Naive thymus-derived CD8-positive, alpha-beta T cell (primary cell): ENCODE measurements around the gene PFDN5. TPM values are rescaled to one million over a fixed set of nuclear protein-coding genes. Genes with fewer than 3 reads are reported as not detected.

ENCODE experiments used
- ATAC-seq, 2 donors: fragments of 150-1000 bp; cut with Tn5 transposase in 1 of 2; sonication (Bioruptor Pico), chemical (Tn5 transposase) in 1 of 2; 1 replicate in 1 of 2; 2 replicates in 1 of 2; pipeline ENCODE4 v1.10.0; 2021; ENCODE audit warnings: mild to moderate bottlenecking in 2 of 2, moderate library complexity in 2 of 2
- POLR2A ChIA-PET: fragments of 350-600 bp; sonication (Branson Sonifier 250); formaldehyde crosslinking; loops from one replicate; lab custom pipeline; 2021; ENCODE audit warnings: antibody characterized with exemption; lab: Charles Lee
- DNase-seq, 10 donors: peaks; one replicate each; pipeline versions ENCODE4 v3.0.0 to v3.0.0-alpha.2; 2020 to 2022
- H3K27ac Mint-ChIP-seq, 10 donors: one replicate each; pipeline ENCODE4 v1.8.0; 2020 to 2022; ENCODE audit warnings: mild to moderate bottlenecking in 10 of 10, mixed read lengths in 10 of 10, moderate library complexity in 4 of 10, inconsistent platforms in 1 of 10
- H3K27me3 Mint-ChIP-seq, 5 donors: one replicate each; pipeline ENCODE4 v1.8.0; 2021 to 2022; ENCODE audit warnings: mixed read lengths in 5 of 5
- H3K36me3 Mint-ChIP-seq, 3 donors: one replicate each; pipeline ENCODE4 v1.8.0; 2020 to 2022; ENCODE audit warnings: mixed read lengths in 3 of 3, mild to moderate bottlenecking in 2 of 3, inconsistent platforms in 1 of 3
- H3K4me1 Mint-ChIP-seq, 4 donors: one replicate each; pipeline ENCODE4 v1.8.0; 2021 to 2022; ENCODE audit warnings: mixed read lengths in 4 of 4
- H3K4me3 Mint-ChIP-seq, 10 donors: one replicate each; pipeline ENCODE4 v1.8.0; 2020 to 2022; ENCODE audit warnings: mild to moderate bottlenecking in 10 of 10, mixed read lengths in 10 of 10, moderate library complexity in 6 of 10, inconsistent platforms in 1 of 10
- H3K9me3 Mint-ChIP-seq, 9 donors: one replicate each; pipeline ENCODE4 v1.8.0; 2020 to 2022; ENCODE audit warnings: mixed read lengths in 9 of 9, mild to moderate bottlenecking in 3 of 9, inconsistent platforms in 1 of 9, moderate library complexity in 1 of 9
- polyA plus RNA-seq, 3 donors: library from polyadenylated mRNA; unstranded; fragments of 300-500 nt; fragmentation: Illumina TruSeq; gene quantifications; one replicate each; pipeline ENCODE4 v1.2.3, GENCODE V29; 2021
- total RNA-seq, 8 experiments: library from RNA in 2 of 8; stranded (reverse) in 2 of 8; gene quantifications; one replicate each; pipeline ENCODE4 v1.2.3 and lab custom pipeline; 2021 to 2026

The PFDN5 gene
- total RNA-seq (100 to 1,000 TPM; 663 to 692 TPM), polyA plus RNA-seq (1,000 to 10,000 TPM; 1,657 to 1,928 (median 1,896) TPM), total RNA-seq (lab: John Stamatoyannopoulos, UW) (13.9 to 21.4 (median 17.6) reads per million in 6 experiments)

DNA sequence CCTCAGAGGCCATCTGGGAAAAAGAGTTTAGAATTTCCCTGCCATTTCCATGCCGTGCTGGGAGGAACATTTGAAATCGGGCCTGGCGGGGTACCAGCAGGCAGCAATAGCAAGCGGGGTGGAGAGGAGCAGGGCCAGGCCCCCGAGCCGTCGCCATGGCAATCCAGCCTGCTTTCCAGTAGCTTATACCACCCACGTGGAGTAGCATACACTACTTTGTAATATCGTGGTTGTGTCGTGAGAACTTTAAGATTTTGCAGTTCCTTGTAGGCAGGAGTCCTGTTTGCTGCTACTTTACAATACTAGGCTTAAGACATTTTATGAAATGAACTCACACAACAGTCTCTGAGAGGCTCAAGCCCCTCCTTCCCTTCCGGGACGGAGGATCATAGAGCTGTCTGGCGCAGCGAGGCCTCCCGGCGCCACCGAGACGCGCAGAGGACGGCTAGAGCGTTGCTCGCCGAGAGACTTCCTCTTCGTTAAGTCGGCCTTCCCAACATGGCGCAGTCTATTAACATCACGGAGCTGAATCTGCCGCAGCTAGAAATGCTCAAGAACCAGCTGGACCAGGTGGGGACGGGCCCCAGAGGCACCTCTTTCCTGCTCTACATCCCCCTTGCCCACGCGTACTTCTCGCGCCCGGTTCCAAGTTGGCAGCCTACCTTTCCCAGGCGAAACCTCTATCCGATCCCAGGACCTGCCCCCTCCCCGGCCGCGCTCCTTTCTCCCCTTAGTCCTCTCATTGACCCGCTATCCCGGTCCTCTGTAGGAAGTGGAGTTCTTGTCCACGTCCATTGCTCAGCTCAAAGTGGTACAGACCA lies at the start of gene PFDN5:
PFDN5 (plus strand) TSS at position 473 of the 821 bp plus-strand sequence; CDS start at position 499, 26 bp downstream.
- Mint-ChIP-seq H3K36me3 (peaks cover 0 to 23% (median 2%) of the 10 kb centered on the region in 3 donors), H3K27ac (peak within 1 kb of the TSS; percentile 97 to 100 (median 99)), H3K27me3 (no peaks in the 10 kb centered on the region), H3K4me3 (peak within 1 kb of the TSS; percentile 95 to 100 (median 99)), H3K9me3 (no peaks in the 10 kb centered on the region), H3K4me1 (peaks cover 10 to 61% (median 46%) of the 10 kb centered on the region in 4 donors)
- DNase-seq (peak; percentile 72 to 94 (median 87)), ATAC-seq (peak; percentile 90 to 93)
- POLR2A ChIA-PET, result interaction anchor here (0.5 to 4.2 kb wide), 22 partner anchors 14 to 216 kb away, joined by 3 to 52 read pairs (median 8); partner anchors contain the start of genes AAAS, CSAD, ESPL1 and PRR13

DNA sequence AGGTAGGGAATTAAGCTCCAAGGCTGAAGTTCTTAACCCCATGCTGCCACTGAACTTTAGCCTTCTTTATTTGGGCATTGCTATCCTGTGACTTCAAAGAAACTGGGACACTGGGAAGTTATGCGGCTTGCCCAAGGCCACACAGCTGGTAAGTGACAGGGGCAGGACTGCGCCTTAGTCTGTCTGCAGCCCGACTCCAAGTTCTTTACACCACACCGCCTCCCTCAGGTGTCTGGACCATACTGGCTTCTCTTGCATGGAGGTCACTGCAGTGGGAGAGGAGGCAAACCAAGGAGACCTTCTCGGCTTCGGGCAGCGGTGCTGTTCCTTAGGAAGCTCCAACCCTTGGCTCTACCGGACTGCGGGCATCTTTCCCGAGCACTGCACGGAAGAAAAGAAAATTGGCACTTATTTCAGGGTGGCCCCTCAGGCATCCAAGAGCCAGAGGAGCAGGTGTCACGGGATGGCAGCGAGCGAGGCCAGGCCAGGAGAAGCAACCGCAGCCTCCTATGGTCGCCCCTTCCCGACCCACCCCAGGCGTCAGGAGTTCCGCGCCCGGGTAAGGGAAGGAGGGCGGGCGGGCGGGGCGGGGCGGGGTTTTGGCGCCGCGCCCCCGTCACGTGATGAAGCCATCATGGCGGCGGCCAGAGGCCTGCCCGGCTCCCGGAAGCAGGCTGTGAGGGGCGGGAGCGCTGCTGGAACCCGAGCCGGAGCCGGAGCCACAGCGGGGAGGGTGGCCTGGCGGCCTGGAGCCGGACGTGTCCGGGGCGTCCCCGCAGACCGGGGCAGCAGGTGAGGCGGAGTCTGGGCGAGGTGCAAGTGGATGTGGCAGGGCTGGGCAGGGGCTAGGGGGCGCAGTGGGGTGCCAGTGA lies 43.6 kb upstream of the PFDN5 start:
- peak; percentile 87 to 89 for ATAC-seq
- Mint-ChIP-seq H3K4me1 (peaks cover 27 to 52% (median 50%) of the 10 kb centered on the region in 4 donors), H3K27me3 (no peaks in the 10 kb centered on the region), H3K4me3 (peak overlapping the region; percentile 92 to 99 (median 97)), H3K36me3 (peaks cover 0 to 7% (median 0%) of the 10 kb centered on the region in 3 donors), H3K27ac (peak overlapping the region; percentile 90 to 99 (median 96)), H3K9me3 (no peaks in the 10 kb centered on the region)
- POLR2A ChIA-PET, result interaction anchor here (0.5 to 8.2 kb wide), 21 partner anchors 9 to 162 kb away, joined by 3 to 94 read pairs (median 4); partner anchors contain the start of genes CSAD, ESPL1, PFDN5 and SP1
- peak; percentile 50 to 83 (median 72) for DNase-seq

DNA sequence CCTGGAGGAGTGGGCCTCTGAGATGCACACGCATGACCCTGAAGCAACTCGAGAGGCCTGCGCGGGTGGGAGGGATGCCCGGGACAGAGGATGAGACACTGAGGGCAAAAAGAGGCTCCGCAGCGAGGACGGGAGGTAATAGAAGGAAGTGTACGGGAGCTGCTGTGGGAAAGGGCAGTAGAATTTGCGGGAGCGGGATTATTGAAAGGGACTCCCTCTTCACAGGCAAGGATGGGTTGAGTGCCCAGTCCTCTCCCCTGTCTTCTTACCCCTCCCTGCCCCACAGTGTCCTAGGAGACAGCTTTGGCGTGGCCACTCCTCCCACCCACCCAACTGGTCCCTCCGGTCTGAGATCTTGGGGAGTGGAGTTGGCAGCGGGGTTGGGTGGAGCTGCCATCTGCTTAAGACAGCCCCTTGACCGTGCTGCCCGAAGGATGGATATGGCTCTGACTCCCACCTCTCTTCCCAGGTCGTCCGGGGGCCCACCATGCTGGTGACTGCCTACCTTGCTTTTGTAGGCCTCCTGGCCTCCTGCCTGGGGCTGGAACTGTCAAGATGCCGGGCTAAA lies 42.9 kb upstream of the PFDN5 start:
- Mint-ChIP-seq H3K27ac (peak overlapping the region; percentile 88 to 99 (median 95)), H3K27me3 (no peaks in the 10 kb centered on the region), H3K4me1 (peaks cover 27 to 53% (median 51%) of the 10 kb centered on the region in 4 donors), H3K4me3 (peak overlapping the region; percentile 89 to 99 (median 97)), H3K36me3 (peaks cover 0 to 7% (median 0%) of the 10 kb centered on the region in 3 donors), H3K9me3 (no peaks in the 10 kb centered on the region)
- POLR2A ChIA-PET, result interaction anchor here (0.5 to 8.2 kb wide), 12 partner anchors 15 to 163 kb away, joined by 3 to 94 read pairs (median 5); partner anchors contain the start of genes CSAD, ESPL1, ITGB7 and PFDN5
- DNase-seq, result no peak
- ATAC-seq, result no peak

DNA sequence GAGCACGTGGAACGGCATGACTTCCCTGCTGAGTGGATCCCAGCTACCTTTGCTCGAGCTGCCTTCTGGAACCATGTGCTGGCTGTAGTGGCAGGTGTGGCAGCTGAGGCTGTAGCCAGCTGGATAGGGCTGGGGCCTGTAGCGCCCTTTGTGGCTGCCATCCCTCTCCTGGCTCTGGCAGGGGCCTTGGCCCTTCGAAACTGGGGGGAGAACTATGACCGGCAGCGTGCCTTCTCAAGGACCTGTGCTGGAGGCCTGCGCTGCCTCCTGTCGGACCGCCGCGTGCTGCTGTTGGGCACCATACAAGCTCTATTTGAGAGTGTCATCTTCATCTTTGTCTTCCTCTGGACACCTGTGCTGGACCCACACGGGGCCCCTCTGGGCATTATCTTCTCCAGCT lies 42.0 kb upstream of the PFDN5 start:
- Mint-ChIP-seq H3K4me1 (peaks cover 27 to 54% (median 51%) of the 10 kb centered on the region in 4 donors), H3K4me3 (peak overlapping the region; percentile 89 to 99 (median 97)), H3K27ac (peak overlapping the region; percentile 41 to 99 (median 92)), H3K9me3 (no peaks in the 10 kb centered on the region), H3K36me3 (peaks cover 0 to 7% (median 0%) of the 10 kb centered on the region in 3 donors), H3K27me3 (no peaks in the 10 kb centered on the region)
- ATAC-seq (no peak), DNase-seq (no peak)
- POLR2A ChIA-PET, result interaction anchor here (1.1 to 8.2 kb wide), 4 partner anchors 13 to 46 kb away, joined by 3 to 94 read pairs (median 4); partner anchors contain the start of gene ITGB7

GRCh38 chr12:53254816-53255545 lies 40.4 kb upstream of the PFDN5 start:
- peak overlapping the region in 9 of 10 donors; percentile 25 to 90 (median 55) for H3K27ac Mint-ChIP-seq
- DNase-seq (no peak), ATAC-seq (no peak)
- peaks cover 0 to 7% (median 0%) of the 10 kb centered on the region in 3 donors for H3K36me3 Mint-ChIP-seq
- H3K27me3 Mint-ChIP-seq, result no peaks in the 10 kb centered on the region
- POLR2A ChIA-PET, result interaction anchor here (0.6 to 8.2 kb wide), 3 partner anchors 36 to 176 kb away, joined by 3 to 94 read pairs (median 3); partner anchors contain the start of gene SPRYD3
- no peaks in the 10 kb centered on the region for H3K9me3 Mint-ChIP-seq
- H3K4me1 Mint-ChIP-seq, result peaks cover 27 to 61% (median 51%) of the 10 kb centered on the region in 4 donors
- peak overlapping the region in 5 of 10 donors; percentile 4 to 36 (median 11) for H3K4me3 Mint-ChIP-seq

- POLR2A ChIA-PET, result interaction anchor here (0.5 to 8.2 kb wide), 4 partner anchors 10 to 37 kb away, joined by 3 to 94 read pairs (median 5); no protein-coding TSS in a partner anchor
- Mint-ChIP-seq H3K9me3 (no peaks in the 10 kb centered on the region), H3K27me3 (no peaks in the 10 kb centered on the region), H3K36me3 (peaks cover 0 to 7% (median 0%) of the 10 kb centered on the region in 3 donors), H3K4me3 (peak overlapping the region in 7 of 10 donors; percentile 24 to 76 (median 46)), H3K27ac (peak overlapping the region; percentile 26 to 90 (median 80)), H3K4me1 (peaks cover 27 to 59% (median 49%) of the 10 kb centered on the region in 4 donors)
- DNase-seq (peak in 1 of 10 donors; percentile 13), ATAC-seq (no peak)
These were observed 39.3 kb upstream of the PFDN5 start for GRCh38 chr12:53255996-53256395.

DNA sequence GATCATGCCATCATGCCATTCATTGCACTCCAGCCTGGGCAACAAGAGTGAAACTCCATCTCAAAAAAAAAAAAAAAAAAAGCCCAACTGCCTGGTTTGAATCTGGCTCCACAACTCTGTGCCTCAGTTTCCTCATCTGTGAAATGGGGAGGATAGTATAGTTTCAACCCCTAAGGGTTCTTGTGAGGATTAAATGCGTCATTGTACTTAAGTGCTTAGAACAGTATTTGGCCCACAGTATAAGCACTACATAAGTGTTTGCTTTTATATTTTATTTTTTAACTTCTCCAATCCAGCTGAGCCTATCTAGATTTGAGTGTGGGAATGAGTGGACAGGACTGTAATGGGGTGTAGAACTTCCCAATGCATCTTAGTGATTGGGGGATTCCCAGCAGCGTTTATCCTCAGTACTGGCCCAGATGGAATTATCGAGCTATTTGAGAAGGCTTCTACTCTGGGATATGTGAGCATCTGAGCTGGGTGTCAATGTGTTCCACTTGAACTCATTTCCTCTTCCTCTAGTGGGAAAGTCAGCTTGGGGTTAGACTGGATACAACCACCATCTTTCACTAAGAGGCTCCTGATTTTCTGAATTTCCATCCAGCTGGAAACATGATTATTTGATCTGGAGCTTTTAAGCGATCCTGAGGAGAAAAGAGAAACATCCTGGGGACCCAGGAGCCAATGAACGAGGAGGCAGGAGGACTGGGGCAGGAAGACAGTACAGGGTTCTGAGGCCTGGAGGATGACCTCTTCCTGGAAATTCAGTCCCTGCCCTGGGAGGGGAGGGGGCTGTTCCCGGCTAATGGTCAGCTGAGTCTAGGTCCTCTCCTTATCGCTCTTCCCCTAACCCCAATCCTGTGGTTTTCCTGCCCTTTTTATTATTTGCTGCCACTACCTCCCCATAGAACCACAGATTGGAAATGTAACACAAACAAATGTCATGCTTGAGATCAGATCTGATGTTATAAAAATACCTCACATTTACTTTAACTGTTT lies 36.5 kb upstream of the PFDN5 start:
- POLR2A ChIA-PET, result interaction anchor here (0.8 to 8.2 kb wide), 4 partner anchors 9 to 60 kb away, joined by 3 to 94 read pairs (median 4); partner anchors contain the start of gene ESPL1
- no peak for DNase-seq
- peaks cover 12 to 37% (median 25%) of the 10 kb centered on the region in 4 donors for H3K4me1 Mint-ChIP-seq
- no peak overlapping the region for H3K4me3 Mint-ChIP-seq
- peaks cover 0 to 7% (median 0%) of the 10 kb centered on the region in 3 donors for H3K36me3 Mint-ChIP-seq
- peak overlapping the region in 4 of 10 donors; percentile 0 to 83 (median 52) for H3K27ac Mint-ChIP-seq
- ATAC-seq, result no peak
- no peaks in the 10 kb centered on the region for H3K9me3 Mint-ChIP-seq
- H3K27me3 Mint-ChIP-seq, result no peaks in the 10 kb centered on the region

DNA sequence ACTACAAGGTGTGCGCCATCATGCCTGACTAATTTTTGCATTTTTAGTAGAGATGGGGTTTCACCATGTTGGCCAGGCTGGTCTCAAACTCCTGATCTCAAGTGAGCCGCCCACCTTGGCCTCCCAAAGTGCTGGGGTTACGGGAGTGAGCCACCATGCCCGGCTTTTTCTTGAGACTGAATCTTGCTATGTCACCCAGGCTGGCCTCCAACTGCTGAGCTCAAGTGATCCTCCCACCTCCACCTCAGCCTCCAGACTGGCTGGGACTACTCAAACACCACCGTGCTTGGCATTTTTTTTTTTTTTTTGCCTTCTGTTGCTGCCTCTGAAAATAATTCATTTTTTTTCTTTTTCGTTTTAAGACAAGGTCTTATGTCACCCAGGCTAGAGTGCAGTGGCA lies 35.5 kb upstream of the PFDN5 start:
- Mint-ChIP-seq H3K36me3 (no peaks in the 10 kb centered on the region), H3K27me3 (no peaks in the 10 kb centered on the region), H3K27ac (peak overlapping the region in 2 of 10 donors; percentile 33 to 34), H3K4me3 (no peak overlapping the region), H3K4me1 (peaks cover 11 to 28% (median 18%) of the 10 kb centered on the region in 4 donors), H3K9me3 (no peaks in the 10 kb centered on the region)
- no peak for ATAC-seq
- no peak for DNase-seq
- POLR2A ChIA-PET, result interaction anchor here (0.7 to 0.8 kb wide), 2 partner anchors 13 to 20 kb away, joined by 3 to 6 read pairs; no protein-coding TSS in a partner anchor

DNA sequence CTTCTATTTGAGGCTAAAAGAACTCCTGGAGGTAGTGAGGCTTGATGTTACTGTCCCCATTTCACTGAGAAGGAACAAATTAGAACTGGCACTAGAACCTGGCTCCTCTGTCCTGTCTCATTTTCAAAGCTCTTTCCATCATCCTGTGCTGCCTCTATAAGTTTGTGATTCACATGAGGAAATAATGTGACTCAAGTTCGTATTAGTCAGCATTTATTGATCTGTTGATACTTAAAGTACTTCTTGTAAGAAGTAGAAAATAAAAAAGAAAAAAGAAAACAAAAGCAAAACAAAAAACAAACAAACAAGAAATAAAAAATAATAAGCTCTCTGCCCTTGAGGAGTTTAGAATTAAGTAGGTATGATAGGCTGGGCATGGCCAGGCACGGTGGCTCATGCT lies 29.6 kb upstream of the PFDN5 start:
- Mint-ChIP-seq H3K9me3 (no peaks in the 10 kb centered on the region), H3K4me1 (peaks cover 12 to 22% (median 20%) of the 10 kb centered on the region in 4 donors), H3K27ac (peak overlapping the region in 1 of 10 donors; percentile 1), H3K36me3 (no peaks in the 10 kb centered on the region), H3K27me3 (no peaks in the 10 kb centered on the region), H3K4me3 (no peak overlapping the region)
- DNase-seq, result no peak
- POLR2A ChIA-PET, result interaction anchor here (0.7 to 6.0 kb wide), 6 partner anchors 12 to 137 kb away, joined by 3 to 53 read pairs (median 6); partner anchors contain the start of genes CSAD and ZNF740
- no peak for ATAC-seq
